Kidney capillary endothelial cell (primary cell): Measurements from ENCODE around the gene HSD17B13.
A peak's percentile ranks its signal among the peaks of the same experiment; 100 is the strongest.
"Not testable (repeated sequence)": the region's sequence is repeated elsewhere in the genome, so short reads cannot be mapped to it uniquely, and the experiment has no call there.

ENCODE experiments used
- DNase-seq: peaks from one replicate; pipeline ENCODE4 v3.0.0-alpha.2; 2018; ENCODE audit warnings: low spot score

HSD17B13 gene

DNA sequence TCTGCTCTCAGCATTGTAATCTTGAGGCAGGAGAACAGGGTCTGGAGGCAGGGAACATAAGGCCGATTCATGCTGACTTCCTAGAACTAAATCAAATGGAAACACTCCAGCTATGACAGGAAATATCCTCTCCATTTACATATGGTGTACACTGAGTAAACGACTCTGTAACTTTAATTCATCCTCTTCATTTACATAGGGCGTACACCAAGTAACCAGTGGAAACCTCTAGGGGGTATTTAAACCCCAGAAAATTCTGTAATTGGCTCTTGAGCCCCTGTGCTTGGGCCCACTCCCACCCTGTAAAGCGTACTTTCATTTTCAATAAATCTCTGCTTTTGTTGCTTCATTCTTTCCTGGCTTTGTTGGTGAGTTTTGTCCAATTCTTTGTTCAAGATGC lies 7.7 kb downstream of the HSD17B13 start:
- DNase-seq: not testable (repeated sequence)

DNA sequence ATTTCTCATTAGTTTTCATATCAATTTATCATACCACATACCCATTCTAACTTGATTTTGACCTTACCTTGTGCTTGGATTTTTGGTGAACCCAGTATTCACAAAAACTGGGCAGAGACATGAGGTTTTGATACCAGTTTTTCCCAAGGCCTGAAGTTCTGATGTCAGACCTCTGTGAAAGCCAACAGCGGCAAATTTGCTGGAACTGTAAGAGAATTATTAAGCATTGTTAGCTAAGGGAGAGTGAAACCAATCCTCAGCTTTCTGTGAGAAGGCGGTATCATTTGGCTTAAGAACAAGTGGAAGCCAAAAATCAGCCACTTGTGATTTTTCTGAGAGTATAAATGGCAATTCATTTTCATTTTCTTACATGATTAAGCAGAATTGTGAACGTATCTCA lies 8.9 kb downstream of the HSD17B13 start:
- no peak for DNase-seq

DNA sequence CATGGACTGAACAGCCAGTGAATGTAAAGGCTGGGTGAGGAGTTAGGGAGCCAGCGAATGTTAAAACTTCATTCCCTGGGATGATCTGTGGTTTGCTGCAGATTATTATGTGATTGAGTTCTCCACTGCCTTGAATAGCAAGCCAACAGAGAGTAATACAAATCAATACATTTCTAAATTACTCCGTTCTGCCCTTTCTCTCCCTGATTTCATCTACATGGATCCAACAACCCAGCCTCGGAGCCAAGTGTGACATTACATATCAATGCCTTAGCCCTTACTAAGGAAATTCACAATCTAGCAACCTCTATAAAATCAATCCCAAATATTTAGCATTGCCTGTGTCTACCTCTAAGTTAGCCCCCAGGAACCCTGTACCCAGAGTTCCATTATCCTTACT lies 11.0 kb downstream of the HSD17B13 start:
- DNase-seq: no peak

DNA sequence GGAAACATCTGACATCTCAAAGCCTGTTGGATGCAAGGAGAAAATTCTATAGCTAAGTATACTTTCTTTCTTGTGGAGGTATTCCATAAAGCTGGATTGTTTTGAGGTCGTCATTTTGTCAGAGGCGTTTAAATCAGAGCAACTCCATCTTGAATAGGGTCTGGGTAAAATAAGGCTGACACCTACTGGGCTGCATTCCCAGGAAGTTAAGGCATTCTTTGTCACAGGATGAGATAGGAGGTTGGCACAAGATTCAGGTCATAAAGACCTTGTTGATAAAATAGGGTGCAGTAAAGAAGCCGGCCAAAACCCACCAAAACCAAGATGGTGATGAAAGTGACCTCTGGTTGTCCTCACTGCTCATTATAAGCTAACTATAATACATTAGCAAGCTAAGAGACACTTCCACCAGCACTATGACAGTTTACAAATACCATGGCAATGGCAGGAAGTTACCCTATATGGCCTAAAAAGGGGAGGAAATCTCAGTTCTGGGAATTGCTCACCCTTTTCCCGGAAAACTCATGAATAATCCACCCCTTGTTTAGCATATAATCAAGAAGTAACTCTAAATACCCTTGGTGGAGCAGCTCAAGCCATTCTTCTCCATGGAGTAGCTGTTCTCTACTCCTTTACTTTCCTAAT lies 11.9 kb downstream of the HSD17B13 start:
- DNase-seq: peak; percentile 35

DNA sequence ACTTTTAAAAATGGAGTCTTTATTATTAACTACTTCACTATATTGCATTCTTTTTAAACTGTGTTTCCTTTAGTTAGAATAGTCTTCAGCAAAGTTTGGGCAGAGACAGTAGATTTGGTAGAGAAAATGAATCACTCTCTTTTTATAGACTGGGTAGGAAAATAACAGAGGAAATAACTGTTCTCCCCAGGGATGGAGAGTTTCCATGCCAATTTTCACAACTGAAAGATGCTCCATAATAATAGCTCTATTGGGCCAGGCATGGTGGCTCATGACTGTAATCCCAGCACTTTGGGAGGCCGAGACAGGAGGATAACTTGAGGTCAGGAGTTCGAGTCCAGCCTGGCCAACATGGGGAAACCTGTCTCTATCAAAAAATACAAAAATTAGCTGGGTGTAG lies 13.1 kb downstream of the HSD17B13 start:
- peak; percentile 40 for DNase-seq

DNA sequence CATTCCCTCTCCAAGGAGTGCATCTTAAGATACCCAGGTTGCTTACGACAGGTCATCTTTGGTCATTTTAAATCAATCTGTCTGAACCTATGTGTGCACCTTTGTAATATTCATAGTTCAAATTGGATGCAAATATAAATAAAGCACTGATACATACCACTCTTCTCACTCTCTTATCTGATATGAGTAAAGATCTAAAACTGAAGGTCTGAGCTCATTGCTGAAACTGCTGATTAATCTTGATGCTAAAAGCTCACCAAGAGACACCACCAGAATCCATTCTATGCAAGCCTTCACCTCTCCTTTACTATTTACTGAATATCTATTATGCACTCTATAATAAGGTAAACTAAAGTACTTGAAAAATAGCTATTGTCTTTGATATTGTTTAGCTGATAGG lies 16.6 kb downstream of the HSD17B13 start:
- DNase-seq: no peak

DNA sequence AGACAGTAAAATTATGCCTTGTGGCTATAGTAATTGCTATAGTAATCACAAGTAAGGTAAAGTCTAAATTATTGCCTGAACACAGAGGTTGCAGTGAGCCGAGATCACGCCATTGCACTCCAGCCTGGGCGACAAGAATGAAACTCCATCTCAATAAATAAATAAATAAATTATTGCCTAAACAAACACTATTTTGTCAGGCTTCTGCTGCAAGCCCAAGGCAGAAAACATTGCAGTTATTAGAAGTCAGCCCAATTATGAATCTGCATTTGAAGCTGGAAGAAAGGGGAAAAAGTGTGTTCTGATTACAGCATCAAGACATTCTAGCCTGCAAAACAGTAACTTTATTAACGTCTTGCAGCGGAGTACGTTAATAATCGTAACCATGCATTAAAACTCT lies 17.1 kb downstream of the HSD17B13 start:
- no peak for DNase-seq

DNA sequence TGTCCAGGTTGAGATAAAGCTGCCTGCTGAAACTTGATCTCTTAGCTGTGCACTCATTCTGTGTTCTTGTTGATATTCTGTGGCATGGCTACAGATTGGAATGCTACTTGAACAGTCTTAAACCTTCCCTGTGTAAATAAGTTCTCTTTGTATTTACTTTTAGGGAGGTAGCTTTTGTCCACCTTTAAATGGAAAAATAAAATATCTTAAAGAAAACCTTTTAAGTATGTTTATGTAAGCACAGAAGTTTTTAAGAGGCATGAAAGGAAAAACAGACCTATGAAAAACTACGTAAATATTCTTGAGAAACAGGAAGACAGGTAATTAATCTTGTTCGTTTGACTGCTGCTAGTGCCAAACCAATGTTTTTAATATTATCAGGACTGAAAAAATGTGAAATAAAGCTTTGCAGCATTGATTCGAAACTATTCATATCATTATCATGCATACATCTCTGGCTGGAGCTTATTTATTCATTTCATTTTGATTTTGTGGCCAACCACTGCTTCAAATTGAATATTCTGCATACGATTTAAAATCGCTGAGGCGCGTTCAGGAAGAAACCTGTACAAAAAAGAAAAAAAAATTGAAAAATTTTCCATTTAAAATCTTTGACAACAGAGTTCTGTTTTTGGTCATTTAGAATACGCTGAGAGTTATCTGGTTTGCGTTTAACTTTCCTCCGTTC lies 17.8 kb downstream of the HSD17B13 start:
- DNase-seq: no peak

DNA sequence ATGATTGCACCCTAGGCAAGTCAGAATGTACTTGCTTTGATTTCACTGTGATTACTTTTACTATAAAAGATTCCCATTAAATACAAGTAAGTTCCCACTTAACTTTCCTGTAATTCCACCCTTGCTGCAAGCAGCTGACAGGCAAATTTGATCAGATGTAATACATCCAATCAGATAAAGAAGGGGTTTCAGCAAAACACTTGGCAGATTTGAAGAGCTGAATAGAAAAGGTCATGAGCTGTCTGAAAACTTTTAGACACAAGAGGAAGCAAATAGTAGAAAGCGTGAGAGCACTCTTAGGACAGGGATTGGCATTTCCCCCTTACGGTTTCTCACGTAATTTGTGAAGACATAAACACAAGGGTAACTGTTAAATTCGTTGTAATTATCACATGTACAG lies 22.8 kb downstream of the HSD17B13 start:
- no peak for DNase-seq

DNA sequence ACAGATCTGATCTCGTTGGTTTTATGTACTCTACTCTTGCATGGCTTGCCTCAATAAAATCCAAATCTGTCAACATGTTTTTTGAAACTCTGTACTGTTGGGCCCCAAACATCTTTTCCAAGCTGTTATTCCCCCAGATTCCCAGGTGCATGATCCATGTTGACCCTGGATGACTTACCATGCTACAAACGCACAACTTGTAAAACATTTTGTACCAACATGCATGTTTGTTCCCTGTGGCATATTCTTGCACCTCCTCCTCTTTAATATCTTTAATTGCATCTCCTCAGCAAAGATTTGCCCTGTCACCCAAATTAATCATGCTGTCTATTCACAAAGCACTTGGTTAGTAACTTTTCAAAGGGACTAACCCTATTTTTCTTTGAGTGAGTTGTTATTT lies 24.3 kb downstream of the HSD17B13 start:
- no peak for DNase-seq

DNA sequence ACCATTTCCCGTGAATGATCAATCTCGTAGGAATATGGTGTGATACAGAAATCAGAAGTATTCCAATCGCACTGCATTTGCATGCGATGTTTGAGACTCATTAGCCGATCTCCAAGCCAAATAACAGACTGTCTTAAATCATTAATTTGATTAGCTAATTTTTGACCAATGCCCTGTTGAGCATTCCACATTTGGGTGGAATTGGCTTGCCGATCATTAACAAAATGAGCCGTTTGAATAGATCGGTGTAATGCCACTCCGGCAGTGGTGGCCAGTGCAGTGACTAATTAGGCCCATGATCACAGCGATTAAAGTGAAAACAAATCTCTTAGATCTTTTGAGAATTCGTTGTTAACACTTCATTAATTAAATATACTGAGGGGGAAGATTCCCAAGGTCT lies 27.8 kb downstream of the HSD17B13 start:
- DNase-seq: not testable (repeated sequence)

DNA sequence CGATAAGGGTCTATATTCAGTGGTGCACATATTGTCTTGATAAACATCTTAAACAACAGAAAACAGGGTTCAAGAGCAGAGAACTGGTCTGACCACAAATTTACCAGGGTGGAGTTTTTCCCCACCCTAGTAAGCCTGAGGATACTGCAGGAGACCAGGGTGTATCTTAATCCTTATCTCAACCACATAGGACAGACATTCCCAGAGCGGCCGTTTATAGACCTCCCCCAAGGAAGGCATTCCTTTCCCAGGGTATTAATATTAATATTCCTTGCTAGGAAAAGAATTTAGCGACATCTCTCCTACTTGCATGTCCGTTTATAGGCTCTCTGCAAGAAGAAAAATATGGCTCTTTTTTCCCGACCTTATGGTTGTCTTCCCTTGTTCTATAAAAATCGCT lies 28.8 kb downstream of the HSD17B13 start:
- not testable (repeated sequence) for DNase-seq

DNA sequence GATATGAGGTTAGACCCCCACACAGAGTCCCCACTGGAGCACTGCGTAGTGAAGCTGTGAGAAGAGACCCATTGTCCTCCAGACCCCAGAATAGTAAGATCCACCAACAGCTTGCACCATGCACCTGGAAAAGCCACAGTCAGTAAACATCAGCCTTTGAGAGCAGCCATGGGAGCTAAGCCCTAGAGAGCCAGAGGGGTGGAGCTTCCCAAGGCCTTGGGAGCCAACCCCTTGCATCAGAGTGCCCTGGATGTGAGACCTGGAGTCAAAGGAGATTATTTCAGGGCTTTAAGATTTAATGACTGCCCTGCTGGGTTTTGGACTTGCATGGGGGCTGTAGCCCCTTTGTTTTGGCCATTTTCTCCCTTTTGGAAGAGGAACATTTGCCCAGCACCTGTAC lies 35.7 kb downstream of the HSD17B13 start:
- DNase-seq: no peak

DNA sequence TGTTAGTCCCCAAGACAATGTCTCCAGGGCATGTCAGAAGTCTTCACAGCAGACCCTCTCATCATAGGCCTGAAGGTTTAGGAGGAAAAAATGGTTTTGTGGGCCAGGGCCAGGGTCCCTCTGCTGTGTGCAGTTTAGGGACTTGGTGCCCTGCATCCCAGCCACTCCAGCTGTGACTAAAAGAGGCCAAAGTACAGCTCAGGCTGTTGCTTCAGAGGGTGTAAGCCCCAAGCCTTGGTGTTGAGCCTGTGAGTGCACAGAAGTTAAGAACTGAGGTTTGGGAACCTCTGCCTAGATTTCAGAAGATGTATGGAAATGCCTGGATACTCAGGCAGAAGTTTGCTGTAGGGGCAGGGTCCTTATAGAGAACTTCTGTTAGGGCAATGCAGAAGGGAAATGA lies 38.4 kb downstream of the HSD17B13 start:
- DNase-seq: not testable (repeated sequence)

DNA sequence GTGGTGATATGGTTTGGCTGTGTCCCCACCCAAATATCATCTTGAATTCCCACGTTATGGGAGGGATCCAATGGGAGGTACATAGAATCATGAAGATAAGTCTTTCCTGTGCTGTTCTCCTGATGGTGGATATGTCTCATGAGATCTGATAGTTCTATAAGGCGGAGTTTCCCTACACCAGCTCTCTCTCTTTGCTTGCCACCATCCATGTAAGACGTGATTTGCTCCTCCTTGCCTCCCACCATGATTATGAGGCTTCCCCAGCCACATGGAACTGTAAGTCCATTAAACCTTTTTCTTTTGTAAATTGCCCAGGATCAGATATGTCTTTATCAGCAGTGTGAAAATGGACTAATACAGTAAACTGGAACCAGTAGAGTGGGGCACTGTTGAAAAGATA lies 39.5 kb downstream of the HSD17B13 start:
- no peak for DNase-seq

DNA sequence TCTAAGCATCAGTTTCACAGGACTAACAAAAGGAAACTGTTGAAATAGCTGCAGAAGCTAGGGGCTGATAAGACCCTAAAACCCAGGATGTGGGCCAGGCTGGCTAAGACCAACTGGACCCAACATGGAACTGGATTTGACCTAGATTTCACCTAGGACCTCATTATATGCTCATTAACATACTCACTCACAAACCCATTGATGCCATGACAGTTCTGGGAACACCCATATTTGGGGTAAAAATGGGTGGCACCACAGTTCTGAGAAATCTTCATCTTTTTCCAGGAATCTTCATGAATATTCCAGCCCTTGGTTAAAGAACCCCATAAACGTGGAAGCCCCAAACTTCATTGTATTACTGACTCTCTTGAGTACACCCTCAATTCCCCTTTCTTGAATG lies 41.1 kb downstream of the HSD17B13 start:
- DNase-seq: no peak

DNA sequence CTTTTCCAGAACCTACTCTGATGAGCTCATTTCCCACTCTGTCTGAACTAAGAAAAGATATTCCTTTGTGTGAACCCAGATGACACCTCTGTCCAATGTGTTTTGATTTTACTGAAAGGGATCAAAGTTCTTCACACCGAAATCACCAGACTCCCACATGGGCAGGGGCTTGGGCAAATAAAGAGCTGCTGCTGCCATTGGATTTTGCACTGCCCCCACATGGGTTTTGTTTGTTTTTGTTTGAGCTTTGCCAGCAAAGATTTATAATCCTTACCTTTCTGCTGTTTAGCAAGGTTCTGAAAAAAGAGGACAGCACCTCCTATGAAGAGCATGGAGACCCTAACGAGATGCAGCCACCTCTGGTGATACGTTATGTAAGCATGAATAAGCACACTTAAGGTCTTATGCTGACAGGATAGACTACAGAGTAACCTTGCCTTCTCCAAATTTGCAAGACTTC lies 44.3 kb downstream of the HSD17B13 start:
- no peak for DNase-seq

DNA sequence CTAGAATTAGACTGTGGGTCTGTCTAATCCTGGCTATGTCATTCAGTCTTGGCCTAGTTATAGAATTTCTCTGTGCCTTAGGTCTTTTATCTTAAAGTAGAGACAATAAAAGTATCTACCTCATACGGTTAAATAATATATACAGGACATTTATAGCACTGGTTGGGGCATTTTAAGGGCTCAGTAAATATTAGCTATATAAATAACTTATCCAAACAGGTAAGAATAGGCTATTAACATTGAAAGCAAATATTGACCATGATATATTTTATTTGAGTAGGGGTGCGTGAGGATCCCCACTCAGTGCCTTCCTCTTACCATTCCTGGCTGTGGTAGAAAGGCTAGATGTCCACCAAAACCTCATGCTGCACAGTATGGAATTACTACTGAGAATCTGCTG lies 47.4 kb downstream of the HSD17B13 start:
- DNase-seq: no peak

DNA sequence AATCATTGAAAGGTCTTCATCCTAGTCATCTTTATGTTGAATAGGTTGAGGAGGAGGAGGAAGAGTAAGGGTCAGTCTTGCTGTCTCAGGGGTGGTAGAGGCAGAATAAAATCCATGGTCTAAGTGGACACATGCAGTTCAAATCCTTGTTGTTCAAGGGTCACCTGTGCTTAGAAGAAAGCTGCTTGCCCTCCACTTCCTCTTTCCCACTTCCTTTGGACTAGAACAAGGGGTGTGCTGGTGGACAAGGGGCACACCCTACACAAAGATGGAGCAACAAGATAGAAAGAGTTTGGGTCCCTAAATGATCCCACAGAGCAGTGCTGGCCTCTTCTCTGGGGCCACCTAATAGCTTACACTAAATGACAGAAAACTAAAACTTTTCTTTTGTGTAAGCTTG lies 47.9 kb downstream of the HSD17B13 start:
- DNase-seq: no peak

DNA sequence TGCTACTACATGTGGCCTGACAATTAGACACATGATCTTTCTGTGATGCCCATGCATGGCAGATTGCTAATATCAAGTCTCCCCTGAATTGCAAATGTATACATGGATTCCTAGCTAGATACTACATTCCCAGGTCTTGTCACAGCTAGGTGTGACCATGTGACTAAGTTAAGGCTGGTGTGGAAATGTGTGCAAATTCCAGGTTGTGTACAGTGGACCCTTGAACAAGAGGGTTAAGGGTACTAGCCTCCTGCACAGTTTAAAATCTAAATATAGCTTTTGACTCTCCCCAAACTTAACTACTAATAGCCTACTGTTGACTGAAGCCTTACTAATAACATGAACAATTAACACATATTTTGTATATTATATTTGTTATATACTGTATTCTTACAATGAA lies 48.4 kb downstream of the HSD17B13 start:
- no peak for DNase-seq

DNA sequence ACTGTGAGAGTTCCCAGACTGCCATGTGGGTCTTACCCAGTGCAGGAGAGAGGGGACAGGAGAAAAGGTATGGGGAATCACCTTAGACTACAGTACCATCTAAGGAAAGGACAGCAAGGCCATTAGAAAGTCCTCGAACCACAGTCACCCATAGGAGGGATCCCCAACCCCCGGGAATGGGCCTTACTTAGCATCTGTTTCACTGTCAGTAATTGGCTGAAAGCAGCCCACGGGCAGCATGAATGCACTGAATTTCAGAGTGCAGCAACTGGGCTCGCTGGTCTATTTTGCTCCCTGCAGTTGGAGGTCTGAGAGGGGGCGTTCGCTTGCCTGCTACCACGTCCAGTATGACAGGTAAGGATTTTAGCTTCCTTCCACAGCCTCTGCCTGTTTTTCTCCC lies 51.9 kb downstream of the HSD17B13 start:
- no peak for DNase-seq

DNA sequence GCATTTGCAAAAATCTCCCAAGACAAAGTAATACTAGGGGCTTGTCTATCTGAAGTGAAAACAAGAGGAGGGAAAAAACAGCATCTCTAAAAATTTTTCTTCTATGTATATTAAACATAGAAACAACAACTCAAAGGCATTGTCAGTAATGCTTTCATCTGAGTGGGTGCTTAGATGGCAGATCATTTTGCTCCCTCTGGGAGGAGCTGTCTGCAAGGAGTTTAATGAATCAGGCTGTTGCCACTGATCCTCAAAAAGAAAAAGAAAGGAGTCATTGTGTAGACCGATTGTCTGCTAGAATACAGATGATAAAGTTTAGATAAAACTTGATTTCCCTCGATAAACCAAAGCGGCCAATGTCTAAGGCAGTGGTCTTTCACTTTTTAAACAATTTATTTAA lies 52.5 kb downstream of the HSD17B13 start:
- peak; percentile 36 for DNase-seq

DNA sequence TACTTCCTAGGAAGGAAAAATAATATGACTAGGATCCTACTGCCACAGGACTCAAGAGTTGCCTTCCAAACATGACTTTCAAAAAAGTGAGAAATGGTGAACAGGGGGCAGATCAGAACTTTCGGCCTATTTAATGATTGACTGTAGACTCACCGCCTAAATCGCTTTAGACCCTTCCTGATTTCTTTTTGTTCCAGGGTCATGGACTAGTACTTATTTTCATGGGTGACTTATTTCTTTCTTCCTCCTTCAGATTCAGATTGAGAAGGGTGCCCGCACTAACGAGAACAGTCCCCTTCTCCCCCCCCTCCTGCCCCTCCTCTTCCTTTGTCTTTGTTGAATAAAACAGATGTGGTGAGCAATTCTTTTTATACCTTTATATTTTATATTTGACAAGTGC lies 54.3 kb downstream of the HSD17B13 start:
- no peak for DNase-seq

DNA sequence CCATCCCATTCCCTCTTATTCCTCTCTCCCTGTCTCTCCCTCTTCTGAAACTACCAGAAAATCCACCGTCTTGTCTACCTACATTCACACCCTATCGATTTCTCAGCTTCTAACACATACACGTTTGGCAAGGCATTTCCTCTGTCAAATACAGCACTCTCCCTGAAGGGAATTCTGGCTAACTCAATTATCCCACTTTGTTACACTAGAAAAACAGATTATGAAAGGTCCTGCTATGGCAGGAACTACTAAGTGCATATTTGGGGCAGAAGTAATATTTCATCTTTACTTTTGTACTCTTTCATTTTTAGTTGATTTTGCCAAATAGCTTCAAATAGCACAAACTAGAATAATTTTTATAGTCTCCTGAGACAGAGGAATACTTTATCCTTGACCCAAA lies 55.7 kb downstream of the HSD17B13 start:
- DNase-seq: no peak
